T-helper 2 cell (primary cell): Measurements from ENCODE around the gene PHACTR1.
A peak's percentile ranks its signal among the peaks of the same experiment; 100 is the strongest.
"Not testable (repeated sequence)": the region's sequence is repeated elsewhere in the genome, so short reads cannot be mapped to it uniquely, and the experiment has no call there.

Experiments used
- DNase-seq, 5 experiments: peaks; one replicate each; pipeline versions ENCODE4 v3.0.0 to v3.0.0-alpha.2; 2012 to 2022

Gene PHACTR1

GRCh38 chr6:12909833-12910232, 193.3 kb downstream of the PHACTR1 start:
- no peak for DNase-seq

DNA sequence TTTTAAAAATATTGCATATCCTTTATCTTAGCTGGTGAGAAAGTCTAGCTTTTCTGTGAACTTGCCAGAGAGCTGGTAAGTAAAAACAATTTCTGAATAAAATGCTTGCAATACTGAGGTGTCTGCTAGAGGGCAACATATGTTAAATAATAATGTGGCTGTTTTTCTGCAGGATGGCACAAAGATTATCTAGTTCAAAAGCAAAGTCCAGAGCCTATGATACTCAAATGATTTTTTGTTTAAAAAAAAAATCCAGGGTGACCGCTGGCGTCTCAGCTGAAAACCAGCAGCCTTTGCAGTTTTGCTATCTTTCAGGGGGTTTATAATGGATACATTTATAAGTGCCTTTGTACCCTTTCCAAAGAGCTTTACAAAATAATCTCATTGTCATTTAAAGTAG, 194.9 kb downstream of the PHACTR1 start:
- no peak for DNase-seq

DNA sequence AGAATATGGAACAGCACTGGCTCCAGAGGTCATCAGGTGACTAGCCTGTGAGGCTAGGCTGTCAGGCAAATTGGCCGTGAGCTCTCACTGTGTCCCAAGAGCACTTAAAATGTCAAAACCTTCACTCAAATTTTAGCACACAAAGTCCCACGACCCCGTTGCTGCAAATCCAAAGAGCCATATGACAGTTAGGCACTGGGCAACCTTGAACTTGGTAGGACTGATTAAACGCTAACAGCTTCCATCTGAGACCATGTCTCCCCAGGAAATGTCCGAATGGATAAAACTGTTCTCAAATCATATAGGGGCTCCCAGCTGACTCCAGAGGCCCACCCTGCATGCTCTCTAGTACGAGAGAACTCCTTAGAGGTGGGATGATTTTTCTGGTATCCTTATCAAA, 196.6 kb downstream of the PHACTR1 start:
- DNase-seq: no peak

DNA sequence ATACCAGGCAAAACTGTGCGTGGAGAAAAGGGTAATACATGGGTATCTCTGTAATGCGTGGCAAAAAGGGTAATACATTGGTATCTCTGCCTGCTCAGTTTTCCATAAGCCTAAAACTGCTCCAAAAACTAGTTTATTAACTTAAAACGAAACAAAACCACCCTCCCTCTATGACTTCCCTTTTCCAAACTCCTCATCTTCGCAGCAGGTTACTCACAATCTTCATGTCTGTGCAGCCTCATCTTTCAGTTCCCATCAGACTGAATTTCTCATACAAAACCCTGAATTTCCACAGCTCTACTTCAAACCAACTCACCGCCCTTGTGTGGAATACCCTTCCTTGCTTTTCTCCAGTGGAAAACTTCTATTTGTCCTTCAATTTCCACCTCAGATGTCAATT, 199.4 kb downstream of the PHACTR1 start:
- DNase-seq: no peak

GRCh38 chr6:12916420-12917136, 200.0 kb downstream of the PHACTR1 start:
- no peak for DNase-seq

DNA sequence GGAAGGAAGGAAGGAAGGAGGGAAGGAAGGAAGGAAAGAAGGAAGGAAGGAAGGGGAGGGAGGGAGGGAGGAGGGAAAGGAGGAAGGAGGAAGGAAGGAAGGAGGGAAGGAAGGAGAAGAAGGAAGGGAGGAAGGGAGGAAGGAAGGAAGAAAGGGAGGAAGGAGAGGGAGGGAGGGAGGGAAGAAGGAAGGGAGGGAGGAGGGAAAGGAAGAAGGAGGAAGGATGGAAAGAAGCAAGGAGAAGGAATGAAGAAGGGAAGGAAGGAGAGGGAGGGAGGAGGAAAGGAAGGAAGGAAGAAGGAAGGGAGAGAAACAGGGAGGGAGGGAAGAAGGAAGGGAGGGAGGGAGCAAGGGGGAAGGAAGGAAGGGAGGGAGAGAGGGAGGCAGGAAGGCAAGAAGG, 204.9 kb downstream of the PHACTR1 start:
- no peak for DNase-seq

DNA sequence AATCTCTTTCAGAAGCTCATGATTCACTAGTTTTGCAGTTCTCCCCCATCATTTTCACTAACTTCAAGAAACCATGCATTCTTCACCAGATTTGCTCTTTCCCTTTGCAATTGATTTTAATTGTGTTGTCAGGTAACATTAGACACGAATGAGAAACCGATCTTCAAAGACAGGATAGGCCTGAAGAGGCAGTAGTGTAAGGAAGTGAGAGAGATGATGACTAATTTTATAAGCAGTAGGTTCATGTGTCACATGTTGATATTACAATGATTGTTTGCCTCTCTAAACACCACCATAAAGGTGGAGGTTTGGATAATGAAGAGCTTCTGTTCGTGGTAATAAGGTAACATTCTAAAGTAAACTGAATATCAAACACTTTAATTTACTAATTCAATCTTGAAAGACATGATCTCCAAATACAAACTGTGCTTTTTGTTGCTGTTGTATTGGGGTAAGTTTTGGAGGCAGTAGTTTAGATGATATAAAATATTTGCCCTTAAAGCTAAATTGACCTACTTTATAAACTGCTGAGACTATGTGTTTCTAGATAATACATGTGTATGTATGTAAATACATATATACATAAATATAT, 207.2 kb downstream of the PHACTR1 start:
- DNase-seq: no peak

DNA sequence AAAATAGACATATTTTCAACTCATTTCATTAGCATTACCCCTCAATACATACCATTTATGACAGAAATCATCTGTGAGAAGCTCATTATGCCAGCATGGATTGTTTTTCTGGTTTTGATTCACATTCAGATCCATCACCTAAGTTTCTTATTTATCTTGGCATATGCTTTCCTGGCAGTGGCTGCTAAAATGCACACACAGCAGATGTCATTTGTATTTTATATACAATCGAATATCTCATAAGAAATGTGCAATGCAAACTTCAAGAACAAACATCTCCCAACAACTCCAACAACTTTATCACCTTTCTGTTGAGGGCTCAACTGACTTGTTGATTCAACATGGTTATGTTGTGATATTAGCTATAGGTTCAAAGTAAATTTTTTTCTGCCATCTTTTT, 208.3 kb downstream of the PHACTR1 start:
- no peak for DNase-seq

GRCh38 chr6:12927746-12928145, 211.2 kb downstream of the PHACTR1 start:
- no peak for DNase-seq

DNA sequence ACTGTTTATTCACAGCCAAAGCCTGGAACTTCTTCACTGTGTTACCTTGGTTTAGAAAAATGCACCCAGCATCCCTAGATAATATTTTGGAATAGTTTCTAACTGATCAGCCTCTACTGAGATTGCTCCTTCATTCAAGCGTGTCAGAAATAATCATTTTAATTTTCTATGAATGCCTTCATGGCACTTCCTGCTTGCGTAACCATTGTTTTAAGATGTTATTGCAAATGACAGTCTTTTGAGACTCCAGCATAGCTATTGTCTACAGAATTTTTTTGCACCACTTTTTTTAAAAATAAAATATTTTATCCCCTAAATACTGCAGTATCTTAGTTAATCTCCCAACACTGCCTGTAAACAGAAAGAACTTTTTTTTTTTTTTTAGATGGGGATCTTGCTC, 213.1 kb downstream of the PHACTR1 start:
- DNase-seq: no peak

- DNase-seq: no peak
Observed at GRCh38 chr6:12931639-12932038, 215.1 kb downstream of the PHACTR1 start.

- no peak for DNase-seq
Observed at GRCh38 chr6:12935637-12936036, 219.1 kb downstream of the PHACTR1 start.

DNA sequence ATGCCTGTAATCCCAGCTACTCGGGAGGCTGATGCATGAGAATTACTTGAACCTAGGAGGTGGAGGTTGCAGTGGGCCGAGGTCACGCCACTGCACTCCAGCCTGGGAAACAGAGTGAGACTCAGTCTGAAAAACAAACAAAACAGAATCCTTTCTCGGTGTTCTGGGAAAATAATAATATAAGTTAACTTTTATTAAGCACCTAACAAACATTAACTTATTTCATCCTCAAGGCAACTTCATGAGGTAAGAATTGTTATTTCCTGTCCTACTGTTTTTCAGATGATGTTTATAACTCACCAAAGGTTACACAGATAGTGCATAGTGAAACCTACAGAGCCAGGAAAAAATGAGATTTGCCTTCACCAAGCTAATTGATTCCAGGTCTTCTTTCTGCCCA, 221.4 kb downstream of the PHACTR1 start:
- no peak for DNase-seq

- no peak for DNase-seq
Observed at GRCh38 chr6:12939314-12939713, 222.7 kb downstream of the PHACTR1 start.

DNA sequence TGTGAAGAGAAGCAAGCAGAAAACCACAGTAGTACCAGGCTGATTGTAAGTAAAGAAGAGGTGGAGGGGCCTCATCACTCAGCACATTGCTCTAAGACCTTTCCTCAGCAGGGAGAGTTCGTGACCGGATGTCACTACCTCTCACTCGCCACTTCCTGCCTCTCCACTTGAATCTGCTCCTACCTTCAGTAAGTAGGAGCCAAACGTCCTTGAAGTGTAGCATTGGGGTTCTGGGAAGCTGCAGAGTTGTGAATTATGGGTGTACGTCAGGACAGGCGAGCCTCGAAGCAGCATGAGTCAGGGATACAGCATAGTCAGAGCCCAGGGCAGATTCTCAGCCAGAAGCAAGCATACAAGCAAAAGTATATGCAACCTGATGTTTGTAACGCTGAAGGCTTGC, 224.9 kb downstream of the PHACTR1 start:
- peak in 1 of 5 experiments; percentile 30 for DNase-seq

- DNase-seq: no peak
Observed at GRCh38 chr6:12943549-12943948, 227.0 kb downstream of the PHACTR1 start.

- no peak for DNase-seq
Observed at GRCh38 chr6:12944001-12944400, 227.4 kb downstream of the PHACTR1 start.

GRCh38 chr6:12944528-12944927, 228.0 kb downstream of the PHACTR1 start:
- DNase-seq: not testable (repeated sequence)

DNA sequence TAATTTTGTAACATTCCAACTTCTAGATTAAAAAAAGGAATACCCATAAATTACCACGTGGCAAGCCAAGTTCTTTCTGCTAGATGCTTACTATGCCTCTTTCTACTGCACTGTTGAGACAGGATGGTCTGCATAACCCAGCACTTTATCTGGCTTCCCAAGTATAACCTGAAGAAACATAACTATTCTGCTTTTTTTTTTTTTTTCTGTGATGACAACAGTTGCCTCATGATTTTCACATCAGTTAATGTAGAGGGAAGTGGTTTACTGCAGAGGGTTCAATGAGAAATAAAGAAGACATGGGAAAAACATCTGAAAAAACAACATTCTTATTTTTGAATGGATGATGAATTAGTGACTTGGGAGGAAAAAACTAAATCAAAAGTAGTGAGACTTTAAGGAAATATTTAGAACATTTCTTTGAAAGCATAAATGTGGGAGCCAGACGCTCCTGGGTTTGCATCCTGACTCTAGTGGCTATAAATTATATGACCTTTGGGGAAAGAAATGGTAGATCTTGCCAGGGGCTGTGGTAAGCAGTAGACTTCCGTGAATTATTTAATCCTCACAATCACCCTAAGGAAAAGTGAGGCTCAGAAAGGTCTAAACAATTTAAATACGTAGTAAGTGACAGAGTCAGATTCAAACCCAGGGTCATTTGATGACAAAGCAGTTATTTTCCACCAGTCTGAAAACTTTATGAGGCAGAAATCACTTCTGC, 230.7 kb downstream of the PHACTR1 start:
- DNase-seq: no peak

GRCh38 chr6:12947967-12948366, 231.4 kb downstream of the PHACTR1 start:
- no peak for DNase-seq

DNA sequence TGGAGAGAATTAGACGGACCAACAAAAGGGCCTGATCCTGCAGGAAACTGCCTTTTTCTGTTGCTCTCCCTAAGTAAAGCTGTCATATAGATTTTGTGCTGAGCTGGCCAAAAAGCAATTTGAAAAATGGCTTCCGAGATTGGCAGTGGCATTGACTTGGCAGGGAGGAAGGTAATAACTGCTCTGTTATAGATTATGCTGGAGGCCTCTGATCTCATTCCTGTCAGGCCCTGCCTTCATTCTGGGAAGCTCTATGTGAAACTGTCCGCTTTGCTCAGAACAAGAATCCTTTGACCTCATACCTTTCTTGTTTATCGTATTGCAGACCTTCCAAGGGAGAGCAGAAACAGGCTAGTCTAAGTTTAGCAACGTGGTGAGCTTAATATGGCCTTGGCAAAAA, 234.4 kb downstream of the PHACTR1 start:
- no peak for DNase-seq

- no peak for DNase-seq
Observed at GRCh38 chr6:12951415-12951814, 234.8 kb downstream of the PHACTR1 start.

GRCh38 chr6:12952318-12952717, 235.8 kb downstream of the PHACTR1 start:
- DNase-seq: no peak

DNA sequence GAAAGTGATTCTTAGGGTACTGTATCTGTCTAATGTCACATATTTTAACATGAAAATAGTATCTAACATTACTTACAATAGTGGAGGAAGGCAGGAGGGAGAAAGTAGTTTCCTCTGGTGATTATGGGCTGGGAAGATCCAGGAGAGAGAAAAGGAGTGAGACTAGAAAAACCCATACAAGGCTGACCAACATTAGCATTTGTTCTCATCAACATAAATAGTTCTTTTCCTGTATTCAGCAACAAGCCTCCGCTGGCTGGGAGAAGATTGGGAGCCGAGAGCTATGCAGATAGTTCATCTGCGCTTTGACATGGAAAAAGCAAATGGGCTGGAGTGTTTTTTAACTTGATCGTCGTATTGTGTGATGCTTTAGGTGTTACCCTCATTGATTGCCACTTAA, 239.4 kb downstream of the PHACTR1 start:
- no peak for DNase-seq
